Adipocyte (in vitro differentiated cells): Measurements from ENCODE around the gene RPS6KA4.
A peak's percentile ranks its signal among the peaks of the same experiment; 100 is the strongest.

ENCODE experiments used
- DNase-seq: peaks from one replicate; pipeline ENCODE4 v3.0.0-alpha.2; 2015; ENCODE audit warnings: low read depth
- H3K27me3 ChIP-seq: replicated peaks from 2 replicates; pipeline ENCODE4 v1.7.0; 2013; ENCODE audit warnings: mild to moderate bottlenecking, low read length, moderate library complexity; ENCODE audit not compliant: control insufficient read depth, insufficient read depth
- H3K36me3 ChIP-seq: 2 replicates; pipeline ENCODE4 v1.7.0; 2013; ENCODE audit warnings: low read length, mild to moderate bottlenecking, moderate library complexity; ENCODE audit not compliant: control insufficient read depth, insufficient read depth, severe bottlenecking
- H3K4me1 ChIP-seq: 2 replicates; pipeline ENCODE4 v1.7.0; 2013; ENCODE audit warnings: mild to moderate bottlenecking, low read length, moderate library complexity; ENCODE audit not compliant: control insufficient read depth, insufficient read depth
- H3K4me3 ChIP-seq: 2 replicates; pipeline ENCODE4 v1.7.0; 2013; ENCODE audit warnings: mild to moderate bottlenecking, low read length, moderate library complexity
- H3K9ac ChIP-seq: 2 replicates; pipeline ENCODE4 v1.7.0; 2013; ENCODE audit warnings: mild to moderate bottlenecking, low read length, moderate library complexity
- H3K9me3 ChIP-seq: 2 replicates; pipeline ENCODE4 v1.7.0; 2013; ENCODE audit warnings: mild to moderate bottlenecking, low read length, moderate library complexity; ENCODE audit not compliant: control insufficient read depth

RPS6KA4 gene

DNA sequence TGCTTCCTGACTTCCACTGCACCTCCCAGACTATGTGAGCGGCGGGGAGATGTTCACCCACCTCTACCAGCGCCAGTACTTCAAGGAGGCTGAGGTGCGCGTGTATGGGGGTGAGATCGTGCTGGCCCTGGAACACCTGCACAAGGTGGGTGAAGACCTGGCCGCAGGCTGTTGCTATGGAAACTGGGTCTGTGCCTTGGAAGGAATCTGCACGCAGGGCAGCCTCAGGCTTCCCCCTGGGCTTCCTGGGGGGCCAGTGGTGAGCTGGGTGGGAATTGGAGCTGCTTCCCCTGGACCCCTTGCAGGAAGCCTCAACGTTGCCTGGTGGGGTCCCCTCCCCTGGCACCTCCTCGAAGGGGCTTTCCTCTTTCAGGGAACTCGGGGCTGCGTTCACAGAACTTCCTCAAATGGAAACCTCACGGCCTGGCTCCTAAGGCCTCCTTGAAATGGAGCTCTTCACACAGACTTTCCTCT lies 1.5 kb downstream of the RPS6KA4 start:
- Histone ChIP-seq H3K9me3 (no peaks in the 10 kb centered on the region), H3K36me3 (peaks cover 43% of the 10 kb centered on the region), H3K4me3 (no peak overlapping the region), H3K4me1 (peaks cover 33% of the 10 kb centered on the region), H3K9ac (no peak overlapping the region), H3K27me3 (no peaks in the 10 kb centered on the region)
- DNase-seq = no peak

GRCh38 chr11:64361659-64362058 lies 2.7 kb downstream of the RPS6KA4 start:
- H3K36me3 ChIP-seq = peaks cover 54% of the 10 kb centered on the region
- no peak for DNase-seq
- no peaks in the 10 kb centered on the region for H3K9me3 ChIP-seq
- H3K4me3 ChIP-seq = no peak overlapping the region
- no peak overlapping the region for H3K9ac ChIP-seq
- peaks cover 34% of the 10 kb centered on the region for H3K4me1 ChIP-seq
- H3K27me3 ChIP-seq = no peaks in the 10 kb centered on the region

DNA sequence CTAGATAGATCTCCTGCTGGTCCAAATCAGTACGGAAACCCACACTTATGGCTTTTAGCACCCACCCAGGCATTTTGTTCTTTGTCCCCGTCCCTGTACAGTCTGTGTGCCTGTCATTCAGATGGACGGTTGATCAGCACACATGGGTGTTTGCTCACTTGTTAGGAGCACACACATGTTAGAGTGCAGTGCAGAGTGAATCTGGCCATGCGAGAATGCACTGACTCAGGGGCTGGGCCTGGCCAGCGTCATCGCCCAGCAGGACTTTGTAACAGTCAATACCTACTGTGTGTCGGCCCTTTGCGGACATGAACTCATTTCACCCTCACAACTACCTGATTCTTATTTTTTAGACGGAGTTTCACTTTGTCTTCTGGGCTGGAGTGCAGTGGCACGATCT lies 3.4 kb downstream of the RPS6KA4 start:
- Histone ChIP-seq H3K36me3 (peaks cover 58% of the 10 kb centered on the region), H3K4me1 (peaks cover 35% of the 10 kb centered on the region), H3K4me3 (no peak overlapping the region), H3K27me3 (no peaks in the 10 kb centered on the region), H3K9ac (no peak overlapping the region), H3K9me3 (no peaks in the 10 kb centered on the region)
- DNase-seq = no peak

DNA sequence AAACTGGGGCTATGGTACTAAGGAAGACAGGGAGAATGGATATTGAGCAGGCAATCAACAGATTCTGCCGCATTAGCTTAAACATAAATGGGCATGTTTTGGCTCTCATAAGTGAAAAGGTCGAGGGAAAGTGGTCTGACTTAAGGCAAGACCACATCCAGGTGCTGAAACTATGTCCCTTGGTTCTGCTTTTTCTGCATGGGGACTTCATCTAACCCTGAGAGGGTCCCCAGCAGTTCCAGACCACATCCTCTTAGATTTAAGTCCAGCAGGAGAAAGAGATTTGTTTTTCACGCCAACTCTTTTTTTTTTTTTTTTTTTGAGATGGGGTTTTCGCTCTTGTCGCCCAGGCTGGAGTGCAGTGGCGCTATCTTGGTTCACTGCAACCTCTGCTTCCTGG lies 5.5 kb downstream of the RPS6KA4 start:
- Histone ChIP-seq H3K27me3 (no peaks in the 10 kb centered on the region), H3K9ac (no peak overlapping the region), H3K4me1 (peaks cover 23% of the 10 kb centered on the region), H3K36me3 (peaks cover 67% of the 10 kb centered on the region), H3K9me3 (no peaks in the 10 kb centered on the region), H3K4me3 (no peak overlapping the region)
- no peak for DNase-seq

- Histone ChIP-seq H3K36me3 (peaks cover 71% of the 10 kb centered on the region), H3K27me3 (no peaks in the 10 kb centered on the region), H3K9me3 (no peaks in the 10 kb centered on the region), H3K9ac (no peak overlapping the region), H3K4me3 (no peak overlapping the region), H3K4me1 (peaks cover 18% of the 10 kb centered on the region)
- no peak for DNase-seq
Measured at GRCh38 chr11:64364911-64365310, 5.9 kb downstream of the RPS6KA4 start.

DNA sequence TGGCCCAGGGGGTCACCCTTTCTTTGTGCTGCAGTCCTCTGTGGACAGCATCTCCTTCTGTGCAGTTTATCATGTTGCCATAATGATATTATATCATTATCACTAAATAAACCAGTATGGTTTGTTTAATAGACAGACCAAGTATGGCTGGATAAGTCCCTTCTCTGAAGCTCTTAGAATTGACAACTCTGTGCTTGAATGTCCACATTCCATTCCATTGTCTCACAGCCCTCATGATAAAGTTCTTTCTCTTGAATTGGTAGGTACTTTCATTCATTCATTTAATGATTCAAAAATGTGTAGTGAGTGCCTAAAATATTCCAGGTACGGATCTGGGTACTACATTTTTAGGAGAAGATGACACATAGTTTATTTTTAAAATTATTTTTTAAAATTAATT lies 7.8 kb downstream of the RPS6KA4 start:
- no peaks in the 10 kb centered on the region for H3K9me3 ChIP-seq
- H3K27me3 ChIP-seq = no peaks in the 10 kb centered on the region
- peaks cover 5% of the 10 kb centered on the region for H3K4me1 ChIP-seq
- peaks cover 69% of the 10 kb centered on the region for H3K36me3 ChIP-seq
- H3K9ac ChIP-seq = no peak overlapping the region
- no peak overlapping the region for H3K4me3 ChIP-seq
- peak; percentile 14 for DNase-seq

DNA sequence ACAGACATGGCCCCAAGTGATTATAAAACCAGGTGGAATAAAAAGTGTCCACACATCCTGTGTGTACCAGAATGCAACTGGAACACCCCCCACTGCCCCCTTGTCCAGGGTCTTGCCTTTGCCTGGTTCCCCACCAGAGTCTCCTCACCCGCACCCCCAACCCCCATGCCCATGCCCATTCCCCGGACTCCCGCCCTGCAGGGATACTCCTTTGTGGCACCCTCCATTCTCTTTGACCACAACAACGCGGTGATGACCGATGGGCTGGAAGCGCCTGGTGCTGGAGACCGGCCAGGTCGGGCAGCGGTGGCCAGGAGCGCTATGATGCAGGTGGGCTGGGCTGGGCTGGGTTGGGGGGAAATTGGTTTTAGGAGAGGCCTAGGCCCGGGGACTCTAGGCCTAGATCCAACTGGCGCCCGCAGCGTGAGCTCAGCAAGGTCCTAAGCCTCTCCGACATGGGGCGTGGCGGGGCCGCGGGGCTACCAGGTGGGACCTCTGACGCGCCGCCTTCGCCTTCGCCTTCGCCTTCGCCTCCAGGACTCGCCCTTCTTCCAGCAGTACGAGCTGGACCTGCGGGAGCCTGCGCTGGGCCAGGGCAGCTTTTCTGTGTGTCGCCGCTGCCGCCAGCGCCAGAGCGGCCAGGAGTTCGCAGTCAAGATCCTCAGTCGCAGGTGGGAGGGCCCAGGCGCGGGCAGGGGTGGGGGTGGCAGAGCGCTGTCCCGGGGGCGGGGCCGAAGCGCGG lies 9.1 kb downstream of the RPS6KA4 start:
- no peaks in the 10 kb centered on the region for H3K27me3 ChIP-seq
- H3K36me3 ChIP-seq = peaks cover 59% of the 10 kb centered on the region
- H3K9me3 ChIP-seq = no peaks in the 10 kb centered on the region
- H3K4me3 ChIP-seq = no peak overlapping the region
- no peak for DNase-seq
- peaks cover 5% of the 10 kb centered on the region for H3K4me1 ChIP-seq
- H3K9ac ChIP-seq = no peak overlapping the region

GRCh38 chr11:64368673-64369074 lies 9.7 kb downstream of the RPS6KA4 start:
- H3K9me3 ChIP-seq = no peaks in the 10 kb centered on the region
- H3K36me3 ChIP-seq = peaks cover 53% of the 10 kb centered on the region
- H3K27me3 ChIP-seq = no peaks in the 10 kb centered on the region
- no peak overlapping the region for H3K9ac ChIP-seq
- H3K4me3 ChIP-seq = no peak overlapping the region
- peaks cover 5% of the 10 kb centered on the region for H3K4me1 ChIP-seq
- DNase-seq = no peak

- H3K9me3 ChIP-seq = no peaks in the 10 kb centered on the region
- H3K36me3 ChIP-seq = peaks cover 45% of the 10 kb centered on the region
- no peaks in the 10 kb centered on the region for H3K27me3 ChIP-seq
- no peak overlapping the region for H3K4me3 ChIP-seq
- DNase-seq = no peak
- H3K9ac ChIP-seq = no peak overlapping the region
- H3K4me1 ChIP-seq = peaks cover 5% of the 10 kb centered on the region
Measured at GRCh38 chr11:64369440-64370421, 10.8 kb downstream of the RPS6KA4 start.

- Histone ChIP-seq H3K9ac (no peak overlapping the region), H3K36me3 (peaks cover 33% of the 10 kb centered on the region), H3K4me1 (peaks cover 5% of the 10 kb centered on the region), H3K27me3 (no peaks in the 10 kb centered on the region), H3K4me3 (no peak overlapping the region), H3K9me3 (no peaks in the 10 kb centered on the region)
- no peak for DNase-seq
Measured at GRCh38 chr11:64371201-64371600, 12.2 kb downstream of the RPS6KA4 start.

GRCh38 chr11:64372021-64372420 lies 13.1 kb downstream of the RPS6KA4 start:
- no peaks in the 10 kb centered on the region for H3K4me1 ChIP-seq

More at GRCh38 chr11:64372021-64372420, 13.1 kb downstream of the RPS6KA4 start:
- Histone ChIP-seq H3K27me3 (no peaks in the 10 kb centered on the region), H3K9me3 (no peaks in the 10 kb centered on the region), H3K4me3 (no peak overlapping the region), H3K9ac (no peak overlapping the region), H3K36me3 (peaks cover 26% of the 10 kb centered on the region)
- no peak for DNase-seq
